Jurkat, Clone E6-1 (cell line): ENCODE data around the gene SULT1A2.
"Not testable (repeated sequence)": the region's sequence is repeated elsewhere in the genome, so short reads cannot be mapped to it uniquely, and the experiment has no call there.

Experiments used
- DNase-seq: peaks from one replicate; pipeline ENCODE4 v3.0.0-alpha.2; 2011; ENCODE audit warnings: low read depth, low spot score
- H3K4me3 ChIP-seq: 2 replicates; pipeline ENCODE4 v1.5.1; 2011; ENCODE audit warnings: mild to moderate bottlenecking, low read length, control low read depth, moderate library complexity

The SULT1A2 gene

GRCh38 chr16:28610595-28611191, 13.8 kb upstream of the SULT1A2 start:
- no peak for DNase-seq
- H3K4me3 ChIP-seq: no peak overlapping the region

- DNase-seq: no peak
- H3K4me3 ChIP-seq: no peak within 1 kb of the TSS
These were observed 13.1 kb upstream of the SULT1A2 start, which contains the start of gene SULT1A1 for GRCh38 chr16:28609631-28610594. TSS of gene SULT1A1 (minus strand) at chr16:28610044. CDS start at chr16:28608855, 1,189 bp downstream.

- not testable (repeated sequence) for DNase-seq, H3K4me3 ChIP-seq
These were observed 12.2 kb upstream of the SULT1A2 start for GRCh38 chr16:28608867-28609596.

GRCh38 chr16:28608496-28608808, 11.6 kb upstream of the SULT1A2 start:
- H3K4me3 ChIP-seq, DNase-seq: not testable (repeated sequence)

DNA sequence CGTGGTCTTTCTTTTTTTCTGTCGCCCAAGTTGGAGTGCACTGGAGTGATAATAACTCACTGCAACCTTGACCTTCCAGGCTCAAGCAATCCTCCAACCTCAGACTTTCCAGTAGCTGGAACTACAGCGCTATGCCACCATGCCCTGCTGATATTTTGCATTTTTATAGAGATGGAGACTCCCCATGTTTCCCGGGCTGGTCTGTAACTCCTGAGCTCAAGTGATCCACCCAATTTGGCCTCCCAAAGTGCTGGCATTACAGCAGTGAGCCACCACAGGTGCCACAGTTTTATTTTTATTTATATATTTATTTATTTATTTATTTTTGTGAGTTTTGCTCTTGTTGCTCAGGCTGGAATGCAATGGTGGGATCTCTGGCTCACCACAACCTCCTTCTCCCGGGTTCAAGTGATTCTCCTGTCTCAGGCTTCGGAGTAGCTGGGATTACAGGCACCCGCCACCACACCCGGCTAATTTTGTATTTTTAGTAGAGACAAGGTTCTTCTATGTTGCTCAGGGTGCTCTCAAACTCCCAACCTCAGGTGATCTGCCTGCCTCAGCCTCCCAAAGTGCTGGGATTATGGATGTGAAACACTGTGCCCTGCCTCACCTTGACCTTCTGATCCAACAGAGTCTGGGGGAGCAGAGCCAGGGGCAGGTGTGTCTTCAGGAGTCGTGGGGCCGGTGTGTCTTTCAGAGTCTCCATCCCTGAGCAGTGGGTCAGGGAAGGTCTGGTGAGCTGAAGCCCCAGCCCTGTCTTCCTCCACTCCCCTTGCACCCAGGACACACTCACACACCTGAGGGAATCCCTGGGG, 11.0 kb upstream of the SULT1A2 start:
- not testable (repeated sequence) for H3K4me3 ChIP-seq, DNase-seq

DNA sequence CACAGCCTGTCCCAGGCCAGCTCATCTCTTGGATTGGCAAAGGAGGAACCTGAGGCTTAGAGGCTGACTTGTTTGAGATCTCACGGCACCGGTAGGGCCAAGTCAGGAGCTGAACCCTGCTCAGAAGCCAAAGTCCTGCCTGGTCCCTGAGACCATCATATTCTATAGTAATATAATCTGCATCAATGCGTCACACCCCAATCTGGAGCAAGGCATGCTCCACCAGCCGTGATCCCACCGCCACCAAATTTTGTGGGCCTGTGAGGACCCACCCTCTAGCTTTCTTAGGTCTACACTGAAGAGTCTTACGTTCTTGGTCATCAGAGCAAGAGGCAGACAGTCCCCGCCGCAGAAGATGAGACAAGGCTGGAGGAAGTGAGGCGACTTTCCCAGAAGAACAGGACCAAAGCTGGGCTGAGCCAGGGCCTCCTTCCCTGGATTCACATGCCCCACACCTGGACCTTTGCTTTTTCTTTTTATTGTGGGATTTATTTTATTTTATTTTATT, 10.3 kb upstream of the SULT1A2 start:
- H3K4me3 ChIP-seq: no peak overlapping the region
- no peak for DNase-seq

DNA sequence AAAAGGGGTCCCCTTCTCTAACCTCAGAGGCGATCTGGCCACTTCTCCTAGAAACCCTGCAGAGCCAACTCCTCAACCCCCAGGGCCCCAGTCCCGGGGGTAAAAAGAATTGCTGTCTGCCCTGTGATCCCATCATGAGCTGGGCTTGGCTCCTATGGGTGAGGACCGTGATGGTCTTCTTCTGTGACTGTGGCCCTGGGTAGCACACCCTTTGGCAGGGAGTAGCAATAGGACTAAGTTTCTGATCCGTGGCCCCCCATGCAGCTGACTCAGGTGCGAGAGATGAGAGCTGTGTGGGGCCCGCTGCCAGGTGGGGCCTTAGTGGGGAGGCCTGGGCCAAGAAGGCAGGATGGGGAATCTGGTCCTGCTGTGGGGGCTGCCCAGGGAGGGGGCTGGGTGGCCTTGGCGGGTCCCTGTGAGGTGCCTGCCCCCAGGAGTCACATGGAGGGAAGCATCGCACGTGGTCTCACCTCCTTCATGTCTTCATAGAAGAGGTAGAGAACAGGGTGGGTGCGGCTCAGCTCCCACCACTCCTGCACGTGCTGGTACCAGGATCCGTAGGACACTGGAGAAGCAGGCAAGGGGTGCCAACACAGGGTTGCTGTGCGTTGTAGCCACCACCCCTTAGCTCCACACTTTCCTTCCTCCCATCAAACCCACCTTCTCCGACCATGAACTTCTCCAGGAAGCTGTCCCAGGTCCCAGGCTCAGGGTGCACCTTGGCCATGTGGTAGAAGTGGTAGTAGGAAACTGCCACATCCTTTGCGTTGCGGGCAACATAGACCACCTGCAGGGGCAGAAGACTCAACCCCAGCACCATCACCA, 9.7 kb upstream of the SULT1A2 start:
- H3K4me3 ChIP-seq: no peak overlapping the region
- DNase-seq: no peak

- H3K4me3 ChIP-seq: no peak overlapping the region
- no peak for DNase-seq
These were observed 7.3 kb upstream of the SULT1A2 start for GRCh38 chr16:28604186-28604565.

- H3K4me3 ChIP-seq: no peak overlapping the region
- no peak for DNase-seq
These were observed 6.7 kb upstream of the SULT1A2 start for GRCh38 chr16:28603381-28604185.

DNA sequence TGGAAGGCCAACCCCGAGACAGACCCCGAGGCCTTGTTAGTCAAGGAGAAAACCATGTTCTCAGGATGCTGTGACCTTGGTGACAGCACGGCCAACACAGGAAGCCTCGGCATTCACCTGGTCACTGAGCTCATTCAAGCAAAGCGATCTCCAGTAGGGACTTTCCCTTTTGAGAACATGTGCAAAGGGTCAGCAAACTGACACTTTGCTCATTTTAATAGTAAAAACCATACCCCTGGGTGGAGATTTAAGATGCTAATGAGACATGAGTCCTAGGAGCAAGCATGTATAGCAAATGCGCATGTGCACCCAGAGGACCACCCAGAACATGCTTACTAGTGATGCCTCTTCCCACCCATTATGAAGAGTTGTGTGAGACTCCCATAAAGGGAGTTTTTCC, 5.7 kb upstream of the SULT1A2 start:
- DNase-seq: no peak
- H3K4me3 ChIP-seq: no peak overlapping the region

GRCh38 chr16:28602062-28602461, 5.2 kb upstream of the SULT1A2 start:
- not testable (repeated sequence) for DNase-seq

GRCh38 chr16:28601589-28601988, 4.7 kb upstream of the SULT1A2 start:
- DNase-seq, H3K4me3 ChIP-seq: not testable (repeated sequence)

More at GRCh38 chr16:28602062-28602461, 5.2 kb upstream of the SULT1A2 start:
- H3K4me3 ChIP-seq: not testable (repeated sequence)

DNA sequence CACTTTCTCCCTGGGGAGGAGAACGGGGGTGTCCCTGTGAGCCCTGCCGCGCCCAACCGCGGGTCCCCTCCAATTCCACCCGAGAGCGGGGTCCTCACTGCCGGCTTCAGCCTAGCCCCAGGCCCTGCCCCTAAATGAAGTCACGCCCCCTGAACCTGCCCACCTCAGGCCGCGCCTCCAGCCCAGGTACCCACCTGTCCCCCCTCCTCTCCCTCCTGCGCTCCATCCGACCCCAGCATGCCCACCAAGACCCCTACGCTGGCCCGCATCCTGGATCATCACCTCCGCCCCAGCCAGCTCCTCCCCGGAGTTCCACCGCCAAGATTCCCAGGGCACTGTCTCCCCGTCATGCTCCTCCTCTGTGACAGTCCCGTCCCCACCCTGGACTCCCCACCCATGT, 4.1 kb upstream of the SULT1A2 start:
- not testable (repeated sequence) for H3K4me3 ChIP-seq

DNA sequence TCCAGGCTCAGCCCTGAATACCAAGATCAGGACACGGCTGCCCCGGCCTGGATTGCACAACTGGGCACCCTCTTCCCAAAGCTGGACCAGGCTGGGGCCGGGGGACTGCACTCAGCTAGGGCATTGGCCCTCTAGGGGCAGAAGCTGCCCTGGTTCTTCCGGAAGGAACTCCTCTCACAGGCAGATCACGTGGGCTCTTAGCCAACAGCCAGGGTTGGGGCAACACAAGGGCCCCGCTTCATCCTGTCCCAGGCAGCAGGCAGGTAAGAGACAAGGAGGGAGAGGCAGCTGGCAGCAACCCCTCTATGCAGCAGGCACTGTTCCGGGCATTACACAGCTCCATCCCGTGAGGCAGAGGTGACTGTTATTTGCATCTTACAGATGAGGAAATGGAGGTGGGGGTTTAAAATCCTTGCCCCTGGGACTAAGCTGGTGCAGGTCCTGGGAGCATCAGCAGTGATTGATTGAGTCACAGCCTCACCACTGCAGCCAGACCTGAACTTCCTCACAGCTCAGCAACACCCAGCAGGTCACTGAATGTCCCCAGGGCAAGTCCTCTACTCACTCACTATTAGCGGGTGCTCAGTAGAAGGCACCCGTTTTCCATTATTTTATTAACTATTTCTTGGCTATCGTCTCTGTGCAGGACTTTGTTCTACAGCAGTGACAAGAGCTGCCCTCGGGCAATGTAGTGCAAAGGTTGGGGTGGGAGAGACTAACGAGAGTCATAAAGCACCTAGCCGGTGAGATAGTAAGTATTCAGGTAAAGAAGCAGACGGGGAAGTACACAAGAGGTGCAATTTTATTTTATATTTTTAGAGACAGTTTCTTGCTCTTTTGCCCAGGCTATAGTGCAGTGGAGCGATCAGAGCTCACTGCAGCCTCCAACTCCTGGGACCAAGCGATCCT, 2.8 kb upstream of the SULT1A2 start:
- DNase-seq, H3K4me3 ChIP-seq: not testable (repeated sequence)

More for the DNA sequence above, 4.1 kb upstream of the SULT1A2 start:
- DNase-seq: not testable (repeated sequence)

DNA sequence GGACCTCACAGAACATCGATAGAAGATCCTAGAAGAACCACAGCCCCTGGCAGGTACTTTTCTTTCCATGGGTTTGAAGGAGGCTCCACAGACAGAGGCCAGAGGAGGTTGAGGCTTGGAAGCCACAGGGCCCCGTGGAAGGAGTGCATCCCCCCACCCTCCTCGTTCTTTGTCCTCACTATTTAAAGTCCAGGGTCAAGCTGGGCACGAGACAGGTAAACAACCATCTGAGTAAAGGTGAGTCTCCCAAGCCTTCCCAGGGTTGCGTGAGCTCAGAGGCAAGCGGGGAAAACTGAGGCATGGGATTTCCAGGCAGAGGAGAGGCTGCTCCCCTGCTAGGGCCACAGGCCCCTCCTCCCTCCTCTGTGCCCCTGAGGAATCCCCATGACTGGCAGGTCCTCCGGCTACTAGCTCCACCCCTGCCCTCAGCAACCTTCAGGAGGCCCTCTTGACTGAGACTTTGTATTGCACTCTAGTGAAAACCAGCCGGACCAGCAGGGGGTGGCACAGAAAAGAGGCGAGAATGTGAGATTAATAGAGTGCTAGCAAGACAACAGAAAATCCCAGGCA, 927 bp upstream of the SULT1A2 start:
- no peak overlapping the region for H3K4me3 ChIP-seq
- peak; percentile 60 for DNase-seq

DNA sequence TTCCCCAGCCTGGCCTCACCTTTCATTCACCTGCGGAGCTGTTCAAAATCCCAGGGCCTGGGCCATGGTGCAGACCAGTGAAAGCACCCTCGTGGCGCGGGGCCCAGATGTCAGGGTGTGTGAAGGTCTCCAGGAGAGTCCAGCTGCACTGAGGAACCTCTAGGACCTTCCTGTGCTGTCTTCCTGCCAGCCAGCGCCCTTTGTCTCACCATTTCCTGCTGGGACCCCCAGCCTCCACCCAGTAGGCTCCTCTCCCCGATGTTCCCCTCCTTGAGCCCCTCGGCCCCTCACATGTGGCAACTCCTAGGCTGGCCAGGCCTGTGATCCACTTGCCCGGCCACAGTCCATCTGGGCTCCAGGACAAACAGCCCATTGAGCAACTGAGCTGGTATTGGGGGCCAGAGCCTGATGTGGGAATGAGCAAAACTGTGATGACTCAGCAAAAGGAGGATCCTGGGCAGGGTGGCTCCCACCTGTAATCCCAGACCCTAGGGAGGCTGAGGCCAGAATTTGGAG, 677 bp downstream of the SULT1A2 start:
- no peak overlapping the region for H3K4me3 ChIP-seq
- DNase-seq: no peak
